GM19455 (cell line): ENCODE results near the gene CEP68.
A peak's percentile ranks its signal among the peaks of the same experiment; 100 is the strongest.
"Not testable (repeated sequence)": the region's sequence is repeated elsewhere in the genome, so short reads cannot be mapped to it uniquely, and the experiment has no call there.

Source experiments
- ATAC-seq: cut with Tn5 transposase; IDR thresholded peaks from one replicate; pipeline ENCODE4 v1.9.1; 2021; ENCODE audit not compliant: unreplicated experiment

The CEP68 gene

GRCh38 chr2:65129826-65130663 lies 73.8 kb downstream of the CEP68 start, which contains the start of gene RAB1A:
TSS of gene RAB1A (minus strand) at chr2:65130106. CDS start at chr2:65129915, 191 bp downstream.
- ATAC-seq = peak; percentile 98

GRCh38 chr2:65130664-65131175 lies 74.5 kb downstream of the CEP68 start:
- peak; percentile 30 for ATAC-seq

GRCh38 chr2:65132930-65133329 lies 76.7 kb downstream of the CEP68 start:
- ATAC-seq = not testable (repeated sequence)

GRCh38 chr2:65133626-65134025 lies 77.4 kb downstream of the CEP68 start:
- ATAC-seq = no peak

- ATAC-seq = no peak
These were observed 77.9 kb downstream of the CEP68 start for GRCh38 chr2:65134158-65134557.

GRCh38 chr2:65136253-65136652 lies 80.0 kb downstream of the CEP68 start:
- no peak for ATAC-seq
